Measurements from ENCODE around the gene PDIA4.

DNA sequence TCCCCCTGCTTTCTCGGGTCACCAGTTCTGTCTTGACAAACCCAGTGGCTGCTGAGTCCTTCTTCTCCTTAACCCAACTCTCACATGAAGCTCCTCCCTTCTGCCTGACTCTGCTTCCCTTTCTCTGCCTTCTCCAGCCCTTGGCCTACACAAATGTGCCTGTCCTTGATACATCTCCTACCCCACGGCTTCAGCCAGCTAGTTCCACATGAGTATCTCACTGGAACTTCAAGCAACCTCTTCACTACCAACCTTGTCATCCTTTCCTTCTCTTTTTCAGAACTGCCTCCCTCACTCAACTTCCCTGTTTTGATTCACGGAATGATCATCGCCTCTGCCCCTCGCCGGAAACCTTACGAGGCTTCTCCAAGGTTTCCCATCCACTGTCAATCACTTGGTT is 55.9 kb downstream of the PDIA4 start:
- TF ChIP-seq POLR2A (IDR thresholded peaks at IDR 0.05), result no peak
- TF ChIP-seq, protein P1, sequence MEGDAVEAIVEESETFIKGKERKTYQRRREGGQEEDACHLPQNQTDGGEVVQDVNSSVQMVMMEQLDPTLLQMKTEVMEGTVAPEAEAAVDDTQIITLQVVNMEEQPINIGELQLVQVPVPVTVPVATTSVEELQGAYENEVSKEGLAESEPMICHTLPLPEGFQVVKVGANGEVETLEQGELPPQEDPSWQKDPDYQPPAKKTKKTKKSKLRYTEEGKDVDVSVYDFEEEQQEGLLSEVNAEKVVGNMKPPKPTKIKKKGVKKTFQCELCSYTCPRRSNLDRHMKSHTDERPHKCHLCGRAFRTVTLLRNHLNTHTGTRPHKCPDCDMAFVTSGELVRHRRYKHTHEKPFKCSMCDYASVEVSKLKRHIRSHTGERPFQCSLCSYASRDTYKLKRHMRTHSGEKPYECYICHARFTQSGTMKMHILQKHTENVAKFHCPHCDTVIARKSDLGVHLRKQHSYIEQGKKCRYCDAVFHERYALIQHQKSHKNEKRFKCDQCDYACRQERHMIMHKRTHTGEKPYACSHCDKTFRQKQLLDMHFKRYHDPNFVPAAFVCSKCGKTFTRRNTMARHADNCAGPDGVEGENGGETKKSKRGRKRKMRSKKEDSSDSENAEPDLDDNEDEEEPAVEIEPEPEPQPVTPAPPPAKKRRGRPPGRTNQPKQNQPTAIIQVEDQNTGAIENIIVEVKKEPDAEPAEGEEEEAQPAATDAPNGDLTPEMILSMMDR (IDR thresholded peaks at IDR 0.05), result no peak
